ENCODE results near the gene TLR2.
A peak's percentile ranks its signal among the peaks of the same experiment; 100 is the strongest.

Gene TLR2, protein sequence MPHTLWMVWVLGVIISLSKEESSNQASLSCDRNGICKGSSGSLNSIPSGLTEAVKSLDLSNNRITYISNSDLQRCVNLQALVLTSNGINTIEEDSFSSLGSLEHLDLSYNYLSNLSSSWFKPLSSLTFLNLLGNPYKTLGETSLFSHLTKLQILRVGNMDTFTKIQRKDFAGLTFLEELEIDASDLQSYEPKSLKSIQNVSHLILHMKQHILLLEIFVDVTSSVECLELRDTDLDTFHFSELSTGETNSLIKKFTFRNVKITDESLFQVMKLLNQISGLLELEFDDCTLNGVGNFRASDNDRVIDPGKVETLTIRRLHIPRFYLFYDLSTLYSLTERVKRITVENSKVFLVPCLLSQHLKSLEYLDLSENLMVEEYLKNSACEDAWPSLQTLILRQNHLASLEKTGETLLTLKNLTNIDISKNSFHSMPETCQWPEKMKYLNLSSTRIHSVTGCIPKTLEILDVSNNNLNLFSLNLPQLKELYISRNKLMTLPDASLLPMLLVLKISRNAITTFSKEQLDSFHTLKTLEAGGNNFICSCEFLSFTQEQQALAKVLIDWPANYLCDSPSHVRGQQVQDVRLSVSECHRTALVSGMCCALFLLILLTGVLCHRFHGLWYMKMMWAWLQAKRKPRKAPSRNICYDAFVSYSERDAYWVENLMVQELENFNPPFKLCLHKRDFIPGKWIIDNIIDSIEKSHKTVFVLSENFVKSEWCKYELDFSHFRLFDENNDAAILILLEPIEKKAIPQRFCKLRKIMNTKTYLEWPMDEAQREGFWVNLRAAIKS

DNA sequence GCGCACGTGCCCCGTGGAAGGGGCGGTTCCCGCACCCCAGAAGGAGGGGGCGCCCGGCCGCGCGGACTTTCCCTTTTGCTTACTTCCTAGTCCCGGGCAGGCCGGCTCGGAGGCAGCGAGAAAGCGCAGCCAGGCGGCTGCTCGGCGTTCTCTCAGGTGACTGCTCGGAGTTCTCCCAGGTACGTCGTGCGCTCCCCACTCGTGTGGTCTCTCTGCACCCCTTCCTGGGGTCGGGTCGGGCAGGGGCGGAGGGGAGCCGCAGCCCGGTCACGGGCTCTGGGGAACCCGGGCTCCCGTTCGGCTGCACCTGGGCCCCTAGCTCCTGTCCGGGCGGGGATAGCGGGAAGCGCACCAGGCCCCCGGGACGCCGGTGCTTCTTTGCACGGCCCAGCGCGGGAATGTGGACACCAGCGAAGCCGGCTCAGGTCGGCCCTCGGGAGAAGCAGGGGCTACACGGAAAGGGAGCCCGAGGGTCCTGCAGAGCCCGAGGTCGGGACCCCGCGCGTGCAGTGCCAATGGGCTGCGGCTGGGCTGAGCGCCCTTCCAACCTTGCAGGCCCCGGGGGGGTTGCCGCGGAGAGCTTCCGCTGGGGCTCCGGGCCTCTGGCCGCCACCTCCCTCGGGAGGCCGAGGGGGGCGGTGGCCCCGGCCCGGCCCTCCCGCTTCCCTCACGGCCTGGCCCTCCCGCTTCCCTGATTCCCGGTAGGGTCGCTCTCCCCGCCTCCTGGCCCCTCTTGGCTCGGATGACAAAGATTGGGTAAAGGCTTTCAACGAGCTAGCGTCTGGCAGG lies at the start of gene TLR2:
TSS of gene TLR2 (plus strand) at position 99 of the 789 bp plus-strand sequence. CDS start 18,628 bp downstream, outside the sequence.
- peak; percentile 69 for DNase-seq

DNA sequence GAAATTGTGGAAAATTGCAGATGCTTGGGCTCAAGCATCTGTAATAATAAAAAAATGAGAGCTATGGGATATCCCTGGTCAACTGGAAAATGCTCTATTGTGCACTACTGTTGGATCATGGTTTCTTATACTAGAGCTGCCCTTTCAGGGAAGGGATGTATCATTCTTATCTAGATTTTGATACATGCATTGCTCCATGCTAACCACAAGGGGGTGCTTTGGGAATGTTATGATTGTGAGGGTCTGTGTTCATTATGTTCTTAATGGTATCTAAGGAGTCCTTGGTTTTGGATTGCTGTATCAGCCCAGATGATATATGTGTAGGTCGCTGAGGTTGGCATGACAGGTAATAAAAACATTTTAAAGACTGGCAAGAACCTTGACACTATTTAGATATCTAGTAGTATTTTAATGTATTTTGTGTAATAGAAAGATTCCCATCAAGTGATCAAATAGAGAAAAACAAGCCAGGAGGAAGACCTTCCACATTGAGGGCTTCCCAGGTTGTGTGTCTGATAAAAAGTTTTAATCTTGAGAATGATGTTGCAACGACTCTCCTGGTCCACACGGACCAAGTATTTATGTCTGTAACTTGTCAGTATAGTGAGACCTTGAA lies 49.2 kb upstream of the TLR2 start:
- peak; percentile 42 for DNase-seq

DNA sequence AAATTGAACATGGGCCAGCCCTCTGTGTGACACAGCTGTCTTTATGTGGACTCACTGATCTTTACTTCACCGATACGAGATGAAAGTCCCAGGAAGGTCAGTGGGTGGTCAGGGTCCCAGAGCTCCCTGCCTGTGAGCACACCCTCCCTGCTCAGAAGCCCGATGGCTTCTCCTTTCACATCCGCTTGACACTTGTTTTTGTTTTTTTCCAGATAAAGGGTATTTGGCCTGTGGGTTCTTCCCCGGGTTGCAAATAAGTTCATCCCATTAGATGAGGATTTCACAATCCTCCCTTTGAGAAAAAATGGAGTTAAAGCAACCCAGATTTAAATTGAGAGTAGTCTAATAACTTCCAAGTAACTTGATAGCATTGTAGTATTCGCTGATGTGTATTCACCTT lies 48.2 kb upstream of the TLR2 start:
- DNase-seq: no peak

DNA sequence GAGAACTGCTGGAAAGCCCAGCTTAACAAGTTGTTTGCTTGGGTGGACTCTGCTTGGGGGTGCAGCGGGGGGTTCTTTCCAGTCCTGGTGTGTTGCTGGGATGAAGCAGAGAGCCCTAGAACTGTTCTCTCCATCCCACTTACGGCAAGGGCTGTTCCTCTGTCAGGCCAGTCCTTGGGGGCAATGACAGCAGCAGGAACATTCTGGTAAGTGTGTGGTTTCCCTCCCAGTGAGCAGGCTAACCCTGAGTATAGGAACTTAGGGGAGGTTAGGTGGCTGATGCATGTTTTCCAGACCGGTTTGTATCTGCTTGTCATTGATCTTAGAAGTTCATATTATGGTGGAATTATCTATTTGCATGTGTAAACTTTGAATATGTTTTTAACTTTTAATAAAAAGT lies 46.9 kb upstream of the TLR2 start:
- DNase-seq: no peak

DNA sequence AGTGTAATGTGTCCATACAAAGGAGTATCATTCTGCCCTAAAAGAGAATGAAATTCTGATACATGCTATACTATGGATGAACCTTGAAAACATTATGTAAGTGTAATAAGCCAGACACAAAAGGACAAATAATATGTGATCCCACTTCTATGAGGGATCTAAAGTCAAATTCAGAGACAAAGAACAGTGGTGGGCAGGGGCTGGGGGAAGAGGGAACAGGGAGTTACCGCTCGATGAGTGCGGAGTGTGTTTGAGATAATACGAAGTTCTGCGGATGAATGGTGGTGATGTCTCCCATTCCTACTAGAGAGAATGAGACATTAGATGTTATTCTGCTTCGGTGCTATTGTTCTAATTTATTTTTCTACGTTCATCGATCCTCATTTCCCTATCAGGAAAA lies 46.1 kb upstream of the TLR2 start:
- DNase-seq: no peak

DNA sequence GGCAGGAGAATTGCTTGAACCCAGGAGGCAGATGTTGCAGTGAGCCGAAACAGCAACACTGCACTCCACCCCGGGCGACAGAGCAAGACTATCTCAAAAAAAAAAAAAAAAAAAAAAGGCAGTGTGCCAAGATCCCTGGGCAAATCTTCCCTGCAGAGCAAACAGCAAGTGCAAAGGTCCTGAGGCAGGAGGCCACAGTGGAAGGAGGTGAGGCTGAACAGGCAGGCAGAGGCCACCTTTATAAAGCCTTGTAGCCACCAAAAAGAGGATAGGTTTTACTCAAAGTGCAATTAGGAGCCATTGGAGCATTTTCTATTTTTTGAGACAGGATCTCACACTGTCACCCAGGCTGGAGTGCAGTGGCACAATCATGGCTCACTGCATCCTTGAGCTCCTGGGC lies 45.1 kb upstream of the TLR2 start:
- no peak for DNase-seq

DNA sequence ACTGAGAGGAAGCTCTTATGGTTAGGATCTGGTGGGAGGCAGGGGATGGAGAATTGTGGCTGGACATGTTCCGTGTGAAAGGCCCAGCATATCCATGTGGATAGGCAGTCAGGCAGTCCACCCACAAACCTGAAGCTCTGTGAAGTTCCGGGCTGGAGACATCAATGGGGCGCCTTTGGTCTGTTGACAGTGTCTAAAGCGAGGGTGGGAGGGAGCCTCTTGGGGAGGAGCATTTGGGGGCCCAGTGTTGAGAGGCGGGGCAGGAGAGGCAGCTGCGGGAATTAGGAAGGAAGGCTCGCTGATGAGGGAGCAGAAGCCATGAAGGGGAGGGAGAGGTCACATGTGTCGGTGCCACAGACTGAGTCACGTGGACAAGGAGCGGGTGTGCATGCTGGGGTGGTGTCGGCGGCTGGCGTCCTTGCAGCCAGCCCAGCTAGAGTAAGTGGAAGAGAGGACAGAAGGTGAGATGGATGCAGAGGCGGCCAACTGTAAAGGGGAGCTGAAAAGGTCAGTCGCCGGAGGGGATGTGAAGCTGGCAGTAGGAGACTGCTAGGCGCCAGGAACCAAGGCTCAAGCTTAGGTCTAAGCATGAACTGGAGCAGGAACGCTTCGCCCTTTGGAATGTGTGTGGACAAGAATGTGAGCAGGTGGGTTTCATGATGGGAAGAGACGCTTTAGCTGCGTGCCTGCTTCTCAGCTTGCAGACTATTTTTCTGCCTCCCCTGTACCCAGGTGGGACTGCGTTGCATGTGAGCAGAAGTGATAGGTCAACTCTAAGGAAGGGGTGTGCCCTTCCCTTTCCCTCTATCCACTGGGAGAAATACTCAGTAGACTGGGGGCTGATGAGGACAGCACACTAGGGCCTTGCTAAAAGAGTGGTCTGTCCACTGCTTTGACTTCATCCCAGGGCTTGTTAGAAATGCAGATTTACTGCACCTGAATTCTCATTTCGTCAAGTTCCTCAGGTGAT lies 44.0 kb upstream of the TLR2 start:
- no peak for DNase-seq

DNA sequence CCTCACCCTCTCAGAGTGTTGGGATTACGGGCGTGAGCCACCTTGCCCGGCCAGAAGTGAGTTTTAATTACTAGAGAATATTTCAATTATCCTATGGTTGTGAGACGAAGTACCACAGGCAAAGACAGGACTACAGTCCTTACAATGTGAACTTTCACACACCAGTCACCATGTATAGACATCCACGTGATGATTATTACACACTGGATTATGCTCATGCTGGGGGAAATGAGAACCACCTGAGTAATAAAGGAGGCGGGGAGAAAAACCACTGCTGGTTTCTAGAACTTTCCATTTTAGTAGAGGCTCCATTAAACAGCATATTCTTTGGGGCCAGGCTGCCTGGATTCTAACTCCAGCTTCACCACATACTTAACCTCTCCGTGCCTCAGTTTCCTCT lies 42.5 kb upstream of the TLR2 start:
- DNase-seq: no peak

DNA sequence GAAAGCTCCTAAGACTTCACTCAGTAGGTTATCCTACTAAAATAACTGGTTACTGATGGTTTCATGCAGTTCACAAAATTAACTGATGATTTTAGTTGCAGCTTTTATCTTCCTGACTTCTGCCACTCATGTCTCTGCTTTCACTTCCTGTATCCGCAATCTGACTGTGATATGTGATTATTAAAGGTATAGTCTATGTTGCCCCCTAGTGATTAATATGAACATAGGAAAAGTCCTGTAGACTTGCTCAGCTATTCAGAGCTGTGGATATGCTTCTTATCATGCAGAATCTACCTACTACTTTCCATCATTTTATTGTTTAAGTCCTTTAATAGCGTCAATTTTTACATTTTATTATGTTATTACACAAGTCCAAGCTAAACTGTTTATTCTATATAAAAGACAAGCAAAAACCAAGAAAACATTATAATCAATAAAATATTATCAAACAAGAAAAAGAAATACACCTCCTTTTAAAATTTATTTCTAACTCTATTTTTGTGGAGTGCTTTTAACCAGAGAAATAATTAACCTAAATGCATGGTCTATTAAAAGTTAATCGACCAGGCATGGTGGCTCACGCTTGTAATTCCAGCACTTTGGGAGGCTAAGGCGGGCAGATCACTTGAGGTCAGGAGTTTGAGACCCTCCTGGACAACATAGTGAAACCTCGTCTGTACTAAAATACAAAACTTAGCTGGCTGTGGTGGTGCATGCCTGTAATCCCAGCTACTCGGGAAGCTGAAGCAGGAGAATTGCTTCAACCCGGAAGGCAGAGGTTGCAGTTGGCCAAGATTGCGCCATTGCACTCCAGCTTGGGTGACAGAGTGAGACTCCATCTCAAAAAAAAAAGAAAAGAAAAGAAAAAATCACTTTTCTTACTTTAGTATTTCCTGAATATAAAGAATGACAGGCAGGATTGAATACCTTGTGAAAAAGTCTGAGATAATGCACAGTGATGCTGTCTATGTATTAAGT lies 40.4 kb upstream of the TLR2 start:
- peak; percentile 81 for DNase-seq

DNA sequence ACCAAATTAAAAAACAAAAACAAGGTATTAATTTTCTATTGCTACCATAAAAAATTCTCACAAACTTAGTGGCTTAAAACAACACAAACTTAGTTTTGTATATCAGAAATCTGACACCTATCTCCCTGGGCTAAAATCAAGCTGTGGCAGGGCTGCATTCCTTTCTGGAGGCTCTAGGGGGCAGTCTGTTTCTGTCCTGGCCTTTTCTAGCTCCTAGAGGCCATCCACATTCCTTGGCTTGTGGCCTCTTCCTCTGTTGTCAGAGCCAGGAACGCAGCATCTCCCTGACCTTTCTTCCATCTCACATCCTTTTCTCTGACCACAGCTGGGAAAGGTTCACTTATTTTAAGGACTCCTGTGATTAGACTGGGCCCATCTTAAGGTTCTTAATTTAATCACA lies 38.9 kb upstream of the TLR2 start:
- peak; percentile 23 for DNase-seq

DNA sequence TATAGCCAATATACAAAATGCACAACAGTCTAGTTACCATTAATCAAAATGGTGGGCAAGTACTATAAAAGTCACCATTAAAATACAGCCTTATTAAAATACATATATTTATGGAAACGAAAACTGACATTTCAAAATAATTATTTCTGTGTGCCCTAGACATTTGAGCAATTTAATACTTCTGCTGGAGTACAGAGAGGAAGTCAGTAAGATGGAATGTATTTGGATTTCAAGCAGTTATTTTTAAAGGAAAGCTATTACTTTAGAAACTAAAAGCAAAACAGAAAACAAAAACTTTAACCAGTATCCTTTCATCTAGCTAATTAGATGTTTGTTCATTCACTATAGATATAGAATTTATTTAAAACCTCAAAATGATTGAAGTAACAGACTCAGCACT lies 37.8 kb upstream of the TLR2 start:
- DNase-seq: no peak

DNA sequence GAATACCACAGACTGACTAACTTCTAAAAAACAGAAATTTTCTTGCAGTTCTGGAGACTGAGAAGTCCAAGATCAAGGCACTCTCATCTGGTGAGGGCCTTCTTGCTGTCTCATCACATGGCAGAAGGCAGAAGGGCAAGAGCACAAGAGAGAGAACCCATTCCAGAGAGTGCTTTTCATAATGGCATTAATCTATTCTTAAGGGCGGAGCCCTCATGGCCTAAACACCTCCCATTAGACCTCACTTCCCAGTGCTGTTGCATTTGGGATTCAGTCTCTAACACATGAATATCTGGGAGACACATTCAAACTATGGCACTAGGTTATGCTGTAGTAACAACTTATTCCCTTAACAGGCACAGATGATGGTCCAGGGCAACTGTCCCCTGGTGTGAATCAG lies 37.1 kb upstream of the TLR2 start:
- DNase-seq: no peak

DNA sequence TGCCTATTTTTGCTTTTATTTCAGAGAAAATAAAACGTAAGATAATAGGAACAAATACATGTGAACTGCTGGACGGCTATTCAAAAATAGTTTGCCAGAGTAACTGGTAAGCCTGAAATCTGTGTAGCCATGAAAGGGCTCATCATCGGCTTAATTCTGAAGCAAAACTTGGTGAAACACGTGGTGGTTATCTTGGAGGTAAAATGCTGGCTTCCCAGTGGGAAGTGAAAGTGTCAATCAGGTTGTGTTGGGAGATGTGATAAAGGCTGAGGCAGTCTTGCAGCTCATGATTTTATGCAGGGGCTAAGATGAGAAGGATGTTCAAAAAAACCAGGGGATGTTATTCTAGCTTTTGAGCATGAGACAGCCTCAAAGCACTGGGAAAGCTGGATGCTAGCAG lies 36.1 kb upstream of the TLR2 start:
- no peak for DNase-seq

DNA sequence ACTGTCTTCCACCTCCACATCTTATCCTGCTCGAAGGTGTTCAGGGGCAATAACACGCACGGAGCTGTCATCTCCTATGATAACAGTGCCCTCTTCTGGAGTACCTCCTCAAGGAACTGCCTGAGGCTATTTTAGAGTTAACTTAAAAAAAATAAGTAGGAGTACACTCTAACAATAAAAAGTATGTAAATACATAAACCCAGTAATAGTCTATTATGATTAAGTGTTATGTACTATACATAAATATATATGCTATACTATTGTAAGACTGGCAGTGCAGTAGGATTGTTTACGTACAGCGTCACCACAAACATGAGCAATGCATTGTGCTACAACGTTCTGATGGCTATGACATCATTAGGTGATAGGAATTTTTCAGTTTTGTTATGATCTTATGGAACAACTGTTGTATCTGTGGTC lies 34.5 kb upstream of the TLR2 start:
- DNase-seq: peak; percentile 24

DNA sequence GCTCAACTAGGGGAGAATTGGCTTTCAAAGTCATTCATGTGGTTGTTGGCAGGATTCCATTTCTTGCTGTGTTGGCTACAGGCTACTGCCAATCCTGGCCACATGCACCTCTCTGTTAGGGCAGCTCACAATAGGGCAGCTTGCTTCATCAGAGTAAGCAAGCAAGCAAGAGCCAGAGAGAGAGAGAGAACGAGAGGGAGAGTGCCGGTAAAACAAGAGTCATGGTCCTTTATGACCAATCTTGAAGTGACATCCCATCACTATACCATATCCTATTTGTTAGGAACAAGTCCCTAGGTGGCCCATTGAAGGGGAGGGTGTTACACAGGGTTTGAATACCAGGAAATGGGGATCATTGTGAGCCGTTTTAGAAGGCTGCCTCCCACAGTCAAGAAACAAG lies 33.0 kb upstream of the TLR2 start:
- DNase-seq: no peak

DNA sequence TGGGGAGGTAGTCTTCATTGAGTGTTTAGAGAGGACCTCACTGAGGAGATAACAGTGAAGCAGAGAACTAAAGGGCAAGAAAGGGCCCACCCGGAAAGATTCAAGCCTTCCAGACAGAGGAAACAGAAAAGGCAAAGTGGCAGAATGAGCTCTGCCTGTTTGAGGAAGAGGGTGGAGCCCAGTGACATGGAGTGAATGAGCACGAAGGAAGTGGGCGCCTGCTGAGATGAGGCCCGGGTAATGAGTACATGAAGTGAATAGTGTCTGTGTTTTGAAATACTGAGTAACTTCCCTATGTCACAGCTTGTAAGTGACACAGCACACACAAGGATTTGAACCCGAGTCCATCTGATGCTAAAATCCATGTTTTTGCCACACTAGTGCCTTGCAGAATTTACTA lies 32.5 kb upstream of the TLR2 start:
- no peak for DNase-seq

DNA sequence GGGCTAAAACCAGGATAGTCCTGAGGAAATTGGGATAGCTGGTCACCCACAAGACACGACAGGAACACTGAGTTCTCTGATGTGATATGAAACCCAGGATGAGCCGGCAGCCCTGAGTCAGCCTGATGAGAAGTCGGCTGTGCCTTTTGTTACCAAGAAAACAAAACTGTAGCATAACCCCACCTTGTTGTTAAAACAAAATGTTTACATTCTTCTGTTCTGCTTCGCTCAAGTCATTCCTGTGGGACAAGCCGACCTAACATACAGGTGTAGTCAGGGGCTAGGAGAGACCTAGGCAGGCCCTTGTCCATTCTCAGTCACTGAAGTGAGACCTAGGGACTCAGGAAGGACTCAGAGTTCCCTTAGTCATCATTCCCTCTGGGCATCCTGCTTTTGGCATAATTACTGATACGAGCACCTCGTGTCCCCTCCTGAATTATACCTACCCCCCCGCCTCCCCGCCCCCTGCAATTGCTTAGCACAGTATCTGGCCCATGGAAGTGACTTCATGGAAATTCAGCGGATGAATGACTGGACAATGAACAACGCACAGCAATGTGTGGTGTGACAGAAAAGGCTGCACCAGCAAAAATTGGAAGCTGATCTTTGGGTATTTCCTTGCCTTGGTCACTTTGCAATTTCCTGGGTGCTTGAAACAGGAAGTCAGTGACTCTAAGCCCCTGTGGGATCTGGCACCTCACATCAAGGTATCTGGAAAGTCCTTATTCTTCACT lies 31.9 kb upstream of the TLR2 start:
- DNase-seq: no peak

DNA sequence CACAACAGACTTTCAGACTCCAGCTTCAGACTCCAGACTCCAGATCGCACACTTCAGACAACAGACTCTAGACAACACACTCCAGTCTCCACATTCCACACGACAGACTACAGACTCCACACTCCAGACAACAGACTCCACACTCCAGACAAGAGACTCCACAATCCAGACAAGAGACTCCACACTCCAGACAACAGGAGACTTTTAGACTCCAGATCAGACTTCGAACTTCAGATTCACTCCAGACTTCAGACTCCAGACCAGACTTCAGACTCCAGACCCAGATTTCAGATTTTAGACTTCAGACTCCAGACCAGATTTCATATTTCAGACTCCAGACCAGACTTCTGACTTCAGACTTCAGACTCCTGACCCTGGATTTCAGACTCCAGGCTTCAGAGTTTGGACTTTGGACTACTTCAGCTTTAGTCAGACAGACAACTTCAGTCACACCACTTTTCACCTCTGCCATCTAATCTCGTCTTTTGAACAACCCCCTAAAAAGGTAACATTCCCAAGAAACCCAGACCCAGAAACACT lies 29.0 kb upstream of the TLR2 start:
- DNase-seq: no peak

DNA sequence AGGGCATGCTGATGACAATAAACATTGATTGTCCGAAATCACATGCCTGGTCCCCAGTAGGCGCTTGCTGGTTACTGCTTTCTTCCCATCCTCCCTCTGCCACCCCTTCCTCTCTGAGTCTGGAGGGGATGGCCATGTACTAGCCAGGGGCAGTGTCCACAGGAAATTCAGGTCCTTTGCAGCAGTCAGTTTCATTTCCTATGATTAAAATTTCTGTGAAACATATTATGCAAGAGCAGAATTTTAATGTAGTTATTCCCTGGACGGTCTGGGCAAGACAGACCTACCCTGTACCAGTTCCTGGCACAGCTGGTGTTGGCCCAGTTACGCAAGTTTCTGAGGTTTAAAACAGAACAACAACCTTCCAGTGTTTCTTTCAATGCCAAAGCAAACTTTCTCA lies 28.2 kb upstream of the TLR2 start:
- no peak for DNase-seq

Data from DMS53 (cell line).